ENCODE measurements around the gene ATG9B.
A peak's percentile ranks its signal among the peaks of the same experiment; 100 is the strongest.

ATG9B gene

GRCh38 chr7:151008511-151009323, 15.6 kb downstream of the ATG9B start:
- Histone ChIP-seq H3K4me3 (ENCODE audit: low read depth, low read length) (peak overlapping the region; percentile 51), H3K4me1 (ENCODE audit: control insufficient read depth, insufficient read depth, low read length, unreplicated experiment) (peaks cover 11% of the 10 kb centered on the region), H3K36me3 (ENCODE audit: insufficient read depth, low read length) (no peaks in the 10 kb centered on the region), H3K27me3 (ENCODE audit: insufficient read depth, low read length) (peaks cover 3% of the 10 kb centered on the region; the same call in 1 of the 2 replicates), H3K79me2 (ENCODE audit: control insufficient read depth, insufficient read depth, low read length, unreplicated experiment) (no peaks in the 10 kb centered on the region), H3K27ac (ENCODE audit: low read depth, low read length) (no peak overlapping the region), H2AFZ (ENCODE audit: low read length, unreplicated experiment) (peak overlapping the region; percentile 58)

GRCh38 chr7:151008143-151008510, 16.2 kb downstream of the ATG9B start:
- Histone ChIP-seq H3K36me3 (ENCODE audit: insufficient read depth, low read length) (no peaks in the 10 kb centered on the region), H2AFZ (ENCODE audit: low read length, unreplicated experiment) (no peak overlapping the region), H3K79me2 (ENCODE audit: control insufficient read depth, insufficient read depth, low read length, unreplicated experiment) (no peaks in the 10 kb centered on the region), H3K27ac (ENCODE audit: low read depth, low read length) (no peak overlapping the region), H3K4me1 (ENCODE audit: control insufficient read depth, insufficient read depth, low read length, unreplicated experiment) (peaks cover 11% of the 10 kb centered on the region), H3K27me3 (ENCODE audit: insufficient read depth, low read length) (peaks cover 6% of the 10 kb centered on the region; the same call in 1 of the 2 replicates), H3K4me3 (ENCODE audit: low read depth, low read length) (peak overlapping the region; percentile 51)

- Histone ChIP-seq H3K79me2 (ENCODE audit: control insufficient read depth, insufficient read depth, low read length, unreplicated experiment) (no peaks in the 10 kb centered on the region), H3K4me1 (ENCODE audit: control insufficient read depth, insufficient read depth, low read length, unreplicated experiment) (peaks cover 8% of the 10 kb centered on the region), H3K4me3 (ENCODE audit: low read depth, low read length) (no peak overlapping the region), H3K36me3 (ENCODE audit: insufficient read depth, low read length) (no peaks in the 10 kb centered on the region), H3K27ac (ENCODE audit: low read depth, low read length) (no peak overlapping the region), H3K27me3 (ENCODE audit: insufficient read depth, low read length) (peaks cover 6% of the 10 kb centered on the region; the same call in 1 of the 2 replicates), H2AFZ (ENCODE audit: low read length, unreplicated experiment) (no peak overlapping the region)
Observed at GRCh38 chr7:151007469-151007898, 16.8 kb downstream of the ATG9B start.

GRCh38 chr7:151006590-151007300, 17.5 kb downstream of the ATG9B start:
- Histone ChIP-seq H3K36me3 (ENCODE audit: insufficient read depth, low read length) (no peaks in the 10 kb centered on the region), H3K27me3 (ENCODE audit: insufficient read depth, low read length) (peaks cover 6% of the 10 kb centered on the region; the same call in 1 of the 2 replicates), H3K4me3 (ENCODE audit: low read depth, low read length) (no peak overlapping the region), H3K4me1 (ENCODE audit: control insufficient read depth, insufficient read depth, low read length, unreplicated experiment) (peaks cover 4% of the 10 kb centered on the region), H2AFZ (ENCODE audit: low read length, unreplicated experiment) (no peak overlapping the region), H3K79me2 (ENCODE audit: control insufficient read depth, insufficient read depth, low read length, unreplicated experiment) (no peaks in the 10 kb centered on the region), H3K27ac (ENCODE audit: low read depth, low read length) (no peak overlapping the region)

GRCh38 chr7:151005566-151005965, 18.7 kb downstream of the ATG9B start:
- peaks cover 4% of the 10 kb centered on the region for H3K4me1 ChIP-seq (ENCODE audit: control insufficient read depth, insufficient read depth, low read length, unreplicated experiment)
- no peak overlapping the region for H3K27ac ChIP-seq (ENCODE audit: low read depth, low read length)
- H3K27me3 ChIP-seq (ENCODE audit: insufficient read depth, low read length), result peaks cover 6% of the 10 kb centered on the region; the same call in 1 of the 2 replicates
- no peak overlapping the region for H3K4me3 ChIP-seq (ENCODE audit: low read depth, low read length)
- H3K36me3 ChIP-seq (ENCODE audit: insufficient read depth, low read length), result no peaks in the 10 kb centered on the region
- no peaks in the 10 kb centered on the region for H3K79me2 ChIP-seq (ENCODE audit: control insufficient read depth, insufficient read depth, low read length, unreplicated experiment)
- H2AFZ ChIP-seq (ENCODE audit: low read length, unreplicated experiment), result no peak overlapping the region

GRCh38 chr7:151003572-151003971, 20.7 kb downstream of the ATG9B start:
- Histone ChIP-seq H3K27me3 (ENCODE audit: insufficient read depth, low read length) (peaks cover 6% of the 10 kb centered on the region; the same call in 1 of the 2 replicates), H3K79me2 (ENCODE audit: control insufficient read depth, insufficient read depth, low read length, unreplicated experiment) (no peaks in the 10 kb centered on the region), H3K4me1 (ENCODE audit: control insufficient read depth, insufficient read depth, low read length, unreplicated experiment) (no peaks in the 10 kb centered on the region), H2AFZ (ENCODE audit: low read length, unreplicated experiment) (no peak overlapping the region), H3K36me3 (ENCODE audit: insufficient read depth, low read length) (no peaks in the 10 kb centered on the region), H3K27ac (ENCODE audit: low read depth, low read length) (no peak overlapping the region), H3K4me3 (ENCODE audit: low read depth, low read length) (no peak overlapping the region)

GRCh38 chr7:151001546-151001945, 22.7 kb downstream of the ATG9B start:
- H3K4me3 ChIP-seq (ENCODE audit: low read depth, low read length), result no peak overlapping the region
- H3K4me1 ChIP-seq (ENCODE audit: control insufficient read depth, insufficient read depth, low read length, unreplicated experiment), result no peaks in the 10 kb centered on the region
- H3K36me3 ChIP-seq (ENCODE audit: insufficient read depth, low read length), result no peaks in the 10 kb centered on the region
- no peak overlapping the region for H3K27ac ChIP-seq (ENCODE audit: low read depth, low read length)
- peaks cover 6% of the 10 kb centered on the region; the same call in 1 of the 2 replicates for H3K27me3 ChIP-seq (ENCODE audit: insufficient read depth, low read length)
- no peak overlapping the region for H2AFZ ChIP-seq (ENCODE audit: low read length, unreplicated experiment)
- no peaks in the 10 kb centered on the region for H3K79me2 ChIP-seq (ENCODE audit: control insufficient read depth, insufficient read depth, low read length, unreplicated experiment)

GRCh38 chr7:151000897-151001495, 23.3 kb downstream of the ATG9B start:
- Histone ChIP-seq H3K79me2 (ENCODE audit: control insufficient read depth, insufficient read depth, low read length, unreplicated experiment) (no peaks in the 10 kb centered on the region), H3K4me1 (ENCODE audit: control insufficient read depth, insufficient read depth, low read length, unreplicated experiment) (no peaks in the 10 kb centered on the region), H3K27ac (ENCODE audit: low read depth, low read length) (no peak overlapping the region), H3K27me3 (ENCODE audit: insufficient read depth, low read length) (peaks cover 6% of the 10 kb centered on the region; the same call in 1 of the 2 replicates), H2AFZ (ENCODE audit: low read length, unreplicated experiment) (no peak overlapping the region), H3K4me3 (ENCODE audit: low read depth, low read length) (no peak overlapping the region), H3K36me3 (ENCODE audit: insufficient read depth, low read length) (no peaks in the 10 kb centered on the region)

GRCh38 chr7:150999497-151000230, 24.6 kb downstream of the ATG9B start:
- no peak overlapping the region for H3K4me3 ChIP-seq (ENCODE audit: low read depth, low read length)
- peaks cover 4% of the 10 kb centered on the region; the same call in 1 of the 2 replicates for H3K27me3 ChIP-seq (ENCODE audit: insufficient read depth, low read length)
- no peak overlapping the region for H3K27ac ChIP-seq (ENCODE audit: low read depth, low read length)
- no peak overlapping the region for H2AFZ ChIP-seq (ENCODE audit: low read length, unreplicated experiment)
- H3K79me2 ChIP-seq (ENCODE audit: control insufficient read depth, insufficient read depth, low read length, unreplicated experiment), result no peaks in the 10 kb centered on the region
- no peaks in the 10 kb centered on the region for H3K4me1 ChIP-seq (ENCODE audit: control insufficient read depth, insufficient read depth, low read length, unreplicated experiment)
- H3K36me3 ChIP-seq (ENCODE audit: insufficient read depth, low read length), result no peaks in the 10 kb centered on the region

GRCh38 chr7:150999001-150999400, 25.3 kb downstream of the ATG9B start:
- H3K4me3 ChIP-seq (ENCODE audit: low read depth, low read length), result no peak overlapping the region
- H3K27ac ChIP-seq (ENCODE audit: low read depth, low read length), result no peak overlapping the region
- H3K79me2 ChIP-seq (ENCODE audit: control insufficient read depth, insufficient read depth, low read length, unreplicated experiment), result no peaks in the 10 kb centered on the region
- no peak overlapping the region for H2AFZ ChIP-seq (ENCODE audit: low read length, unreplicated experiment)
- no peaks in the 10 kb centered on the region for H3K36me3 ChIP-seq (ENCODE audit: insufficient read depth, low read length)
- peaks cover 4% of the 10 kb centered on the region; the same call in 1 of the 2 replicates for H3K27me3 ChIP-seq (ENCODE audit: insufficient read depth, low read length)
- no peaks in the 10 kb centered on the region for H3K4me1 ChIP-seq (ENCODE audit: control insufficient read depth, insufficient read depth, low read length, unreplicated experiment)
